ENCODE measurements around the gene PDZD2. TPM values are rescaled to one million over a fixed set of nuclear protein-coding genes. Genes with fewer than 3 reads are reported as not detected.
A peak's percentile ranks its signal among the peaks of the same experiment; 100 is the strongest.
"Not testable (repeated sequence)": the region's sequence is repeated elsewhere in the genome, so short reads cannot be mapped to it uniquely, and the experiment has no call there.

The PDZD2 gene
- polyA plus RNA-seq, 3 donors from 2014 or later, result 0.37 TPM; not detected in 2

GRCh38 chr5:31717561-31717960 is 78.6 kb downstream of the PDZD2 start:
- no peaks in the 10 kb centered on the region for H3K9me3 Mint-ChIP-seq
- H3K4me1 Mint-ChIP-seq, result peaks cover 0 to under 1% of the 10 kb centered on the region in 2 donors
- no peaks in the 10 kb centered on the region for H3K27me3 Mint-ChIP-seq (ENCODE audit: low read depth in 3 of 3)
- DNase-seq, result no peak
- H3K27ac Mint-ChIP-seq, result no peak overlapping the region
- no peak overlapping the region for H3K4me3 Mint-ChIP-seq
- no peaks in the 10 kb centered on the region for H3K36me3 Mint-ChIP-seq

DNA sequence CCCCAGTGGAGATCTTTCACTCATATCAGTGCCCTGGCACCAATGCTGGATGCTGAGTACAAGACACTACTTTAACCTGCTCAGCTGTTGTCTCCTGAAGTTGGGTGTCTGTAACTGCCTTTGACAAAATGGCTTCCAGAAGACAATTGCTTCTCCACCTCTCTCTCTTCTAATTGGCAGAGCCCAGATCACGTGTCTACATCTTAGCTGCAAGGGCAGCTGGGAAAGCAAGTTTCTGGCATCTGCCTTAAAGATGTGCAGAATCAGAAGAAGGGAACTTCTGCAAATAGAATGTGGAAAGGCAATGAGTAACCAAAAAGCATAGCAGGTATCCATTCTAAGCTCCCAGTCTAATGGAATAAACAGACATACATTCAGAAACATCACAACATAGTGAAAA is 81.1 kb downstream of the PDZD2 start:
- no peak for DNase-seq
- Mint-ChIP-seq H3K4me3 (no peak overlapping the region), H3K36me3 (no peaks in the 10 kb centered on the region), H3K27ac (no peak overlapping the region), H3K4me1 (no peaks in the 10 kb centered on the region), H3K9me3 (no peaks in the 10 kb centered on the region), H3K27me3 (ENCODE audit: low read depth in 3 of 3) (no peaks in the 10 kb centered on the region)

DNA sequence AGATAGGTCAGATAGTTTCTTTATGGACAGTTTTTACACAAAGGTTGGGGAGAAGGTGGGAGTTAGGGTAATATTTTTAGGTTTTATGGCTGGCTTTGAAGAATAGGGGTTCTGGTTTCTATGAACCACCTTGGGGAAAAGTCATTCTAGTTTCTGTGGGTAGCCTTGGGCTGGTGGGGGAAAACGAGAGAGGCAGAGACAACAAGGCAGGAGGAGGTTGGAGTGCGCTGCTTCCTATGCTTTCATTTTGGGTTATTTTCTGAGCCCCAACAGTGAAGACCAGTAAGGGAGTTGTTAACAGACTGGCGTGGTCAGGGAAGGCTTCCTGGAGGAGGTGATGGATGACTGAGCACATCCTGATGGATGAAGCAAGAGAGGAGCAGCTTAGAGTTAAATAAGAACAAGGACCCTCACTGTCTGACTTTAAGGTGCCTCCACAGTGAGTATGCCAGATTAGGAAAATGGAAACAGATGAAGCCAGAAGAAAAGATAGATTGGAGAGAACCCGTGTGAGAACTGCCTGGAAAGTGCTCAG is 81.9 kb downstream of the PDZD2 start:
- Mint-ChIP-seq H3K9me3 (no peaks in the 10 kb centered on the region), H3K27ac (no peak overlapping the region), H3K4me3 (no peak overlapping the region), H3K36me3 (no peaks in the 10 kb centered on the region), H3K27me3 (ENCODE audit: low read depth in 3 of 3) (no peaks in the 10 kb centered on the region), H3K4me1 (no peaks in the 10 kb centered on the region)
- DNase-seq, result no peak

GRCh38 chr5:31722111-31722510 is 83.2 kb downstream of the PDZD2 start:
- Mint-ChIP-seq H3K4me1 (no peaks in the 10 kb centered on the region), H3K9me3 (no peaks in the 10 kb centered on the region), H3K36me3 (no peaks in the 10 kb centered on the region), H3K27ac (no peak overlapping the region), H3K27me3 (ENCODE audit: low read depth in 3 of 3) (no peaks in the 10 kb centered on the region), H3K4me3 (no peak overlapping the region)
- no peak for DNase-seq

DNA sequence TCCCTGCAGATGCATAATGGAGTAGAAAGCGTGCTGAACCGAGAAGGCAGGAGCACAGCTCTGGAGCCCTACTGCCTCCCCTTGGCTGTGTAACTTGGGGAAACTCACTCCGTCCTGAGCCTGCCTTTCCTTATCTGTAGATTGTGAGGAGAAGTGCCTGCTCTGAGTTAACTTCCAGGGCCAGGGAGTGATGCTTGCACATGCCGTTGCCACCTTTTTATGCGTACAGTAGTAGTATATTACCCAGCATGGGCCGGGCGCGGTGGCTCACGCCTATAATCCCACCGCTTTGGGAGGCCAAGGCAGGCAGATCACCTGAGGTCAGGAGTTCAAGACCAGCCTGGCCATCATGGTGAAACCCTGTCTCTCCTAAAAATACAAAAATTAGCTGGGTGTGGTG is 87.1 kb downstream of the PDZD2 start:
- no peak overlapping the region for H3K27ac Mint-ChIP-seq
- no peak for DNase-seq
- H3K36me3 Mint-ChIP-seq, result no peaks in the 10 kb centered on the region
- H3K4me1 Mint-ChIP-seq, result peaks cover 10% of the 10 kb centered on the region in 2 donors
- no peaks in the 10 kb centered on the region for H3K27me3 Mint-ChIP-seq (ENCODE audit: low read depth in 3 of 3)
- no peaks in the 10 kb centered on the region for H3K9me3 Mint-ChIP-seq
- no peak overlapping the region for H3K4me3 Mint-ChIP-seq

DNA sequence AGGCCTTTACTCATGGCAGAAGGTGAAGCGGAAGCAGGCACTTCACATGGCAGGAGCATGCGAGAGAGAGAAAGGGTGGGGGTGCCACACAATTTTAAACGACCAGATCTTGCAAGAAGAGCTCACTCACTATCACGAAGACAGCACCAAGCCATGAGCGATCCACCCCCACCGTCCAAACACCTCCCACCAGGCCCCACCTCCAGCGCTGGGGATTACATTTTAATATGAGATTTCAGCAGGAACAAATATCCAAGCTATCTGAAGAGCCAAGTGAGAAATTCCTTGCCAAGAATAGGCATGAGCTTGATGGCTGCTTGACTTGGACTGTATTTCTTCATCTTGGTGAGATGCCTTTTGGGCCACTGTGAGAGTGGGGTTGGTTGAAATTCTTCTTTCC is 88.0 kb downstream of the PDZD2 start:
- Mint-ChIP-seq H3K4me3 (no peak overlapping the region), H3K36me3 (no peaks in the 10 kb centered on the region), H3K9me3 (no peaks in the 10 kb centered on the region), H3K27me3 (ENCODE audit: low read depth in 3 of 3) (no peaks in the 10 kb centered on the region), H3K4me1 (peaks cover 18 to 20% of the 10 kb centered on the region in 2 donors), H3K27ac (no peak overlapping the region)
- DNase-seq, result no peak

- no peak for DNase-seq
- no peak overlapping the region for H3K4me3 Mint-ChIP-seq
- H3K27me3 Mint-ChIP-seq (ENCODE audit: low read depth in 3 of 3), result no peaks in the 10 kb centered on the region
- H3K36me3 Mint-ChIP-seq, result no peaks in the 10 kb centered on the region
- peaks cover 23 to 25% of the 10 kb centered on the region in 2 donors for H3K4me1 Mint-ChIP-seq
- peak overlapping the region in 2 of 6 donors; percentile 9 to 18 for H3K27ac Mint-ChIP-seq
- no peaks in the 10 kb centered on the region for H3K9me3 Mint-ChIP-seq
Measured at GRCh38 chr5:31728039-31728438, 89.1 kb downstream of the PDZD2 start.

- not testable (repeated sequence) for H3K9me3 Mint-ChIP-seq; DNase-seq; H3K27ac Mint-ChIP-seq; H3K36me3 Mint-ChIP-seq; H3K4me3 Mint-ChIP-seq; H3K27me3 Mint-ChIP-seq (ENCODE audit: low read depth in 3 of 3)
- peaks cover 25% of the 10 kb centered on the region in 2 donors for H3K4me1 Mint-ChIP-seq
Measured at GRCh38 chr5:31728806-31729205, 89.9 kb downstream of the PDZD2 start.

DNA sequence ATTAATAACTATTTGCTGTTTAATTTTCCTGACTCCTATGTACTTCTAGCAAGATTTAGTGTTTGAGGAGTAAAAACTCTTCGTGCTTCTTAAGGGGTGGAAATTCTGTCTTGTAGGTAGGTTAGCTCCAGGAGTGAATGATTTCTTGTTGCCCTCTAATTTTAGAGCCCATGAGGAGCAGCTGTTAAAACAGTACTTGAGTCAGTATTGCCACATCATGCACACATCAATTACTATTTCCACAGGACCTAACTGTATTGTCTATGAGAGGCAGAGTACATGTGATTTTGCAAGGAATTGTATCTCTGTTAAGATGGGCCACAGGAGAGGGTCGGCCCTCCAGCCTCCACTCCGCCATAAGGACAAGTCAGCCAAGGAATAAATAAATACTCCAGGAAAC is 91.2 kb downstream of the PDZD2 start:
- Mint-ChIP-seq H3K4me3 (no peak overlapping the region), H3K4me1 (peaks cover 25% of the 10 kb centered on the region in 2 donors), H3K36me3 (no peaks in the 10 kb centered on the region), H3K27ac (peak overlapping the region in 2 of 6 donors; percentile 24 to 37), H3K27me3 (ENCODE audit: low read depth in 3 of 3) (peaks cover 0 to 3% (median 0%) of the 10 kb centered on the region in 3 donors), H3K9me3 (no peaks in the 10 kb centered on the region)
- DNase-seq, result no peak

GRCh38 chr5:31731016-31731415 is 92.1 kb downstream of the PDZD2 start:
- Mint-ChIP-seq H3K4me1 (peaks cover 25% of the 10 kb centered on the region in 2 donors), H3K27me3 (ENCODE audit: low read depth in 3 of 3) (peaks cover 0 to 3% (median 0%) of the 10 kb centered on the region in 3 donors), H3K4me3 (no peak overlapping the region), H3K9me3 (no peaks in the 10 kb centered on the region), H3K36me3 (no peaks in the 10 kb centered on the region), H3K27ac (peak overlapping the region in 3 of 6 donors; percentile 12 to 75 (median 66))
- peak; percentile 15 to 40 (median 20) for DNase-seq

- DNase-seq, result peak in 1 of 3 donors; percentile 3
- peaks cover 0 to 3% (median under 1%) of the 10 kb centered on the region in 3 donors for H3K27me3 Mint-ChIP-seq (ENCODE audit: low read depth in 3 of 3)
Measured at GRCh38 chr5:31731710-31732301, 92.9 kb downstream of the PDZD2 start.

DNA sequence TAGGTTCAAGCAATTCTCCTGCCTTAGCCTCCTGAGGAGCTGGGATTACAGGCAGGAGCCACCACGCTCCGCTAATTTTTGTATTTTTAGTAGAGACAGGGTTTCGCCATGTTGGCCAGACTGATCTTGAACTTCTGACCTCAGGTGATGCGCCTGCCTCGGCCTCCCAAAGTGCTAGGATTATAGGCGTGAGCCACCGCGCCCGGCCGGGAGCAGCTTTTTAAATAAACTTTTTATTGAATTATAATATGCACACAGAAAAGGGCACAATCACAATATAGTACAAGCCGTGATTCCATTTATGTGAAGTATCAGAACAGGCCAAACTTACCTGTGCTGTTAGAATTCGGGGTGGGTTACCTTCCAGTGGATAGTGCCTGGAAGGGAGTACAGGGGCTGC is 93.9 kb downstream of the PDZD2 start:
- H3K27ac Mint-ChIP-seq; DNase-seq; H3K27me3 Mint-ChIP-seq (ENCODE audit: low read depth in 3 of 3); H3K4me3 Mint-ChIP-seq; H3K9me3 Mint-ChIP-seq; H3K36me3 Mint-ChIP-seq: not testable (repeated sequence)
- peaks cover 25% of the 10 kb centered on the region in 2 donors for H3K4me1 Mint-ChIP-seq

More at GRCh38 chr5:31731710-31732301, 92.9 kb downstream of the PDZD2 start:
- peak overlapping the region in 1 of 5 donors; percentile 28 for H3K4me3 Mint-ChIP-seq
- H3K4me1 Mint-ChIP-seq, result peaks cover 25% of the 10 kb centered on the region in 2 donors
- no peaks in the 10 kb centered on the region for H3K36me3 Mint-ChIP-seq
- H3K9me3 Mint-ChIP-seq, result no peaks in the 10 kb centered on the region
- peak overlapping the region in 3 of 6 donors; percentile 10 to 67 (median 55) for H3K27ac Mint-ChIP-seq

- Mint-ChIP-seq H3K4me3 (no peak overlapping the region), H3K36me3 (no peaks in the 10 kb centered on the region), H3K27ac (peak overlapping the region in 1 of 6 donors; percentile 34), H3K27me3 (ENCODE audit: low read depth in 3 of 3) (peaks cover 0 to 3% (median 1%) of the 10 kb centered on the region in 3 donors), H3K4me1 (peaks cover 25% of the 10 kb centered on the region in 2 donors), H3K9me3 (no peaks in the 10 kb centered on the region)
- DNase-seq, result no peak
Measured at GRCh38 chr5:31733371-31733770, 94.4 kb downstream of the PDZD2 start.

DNA sequence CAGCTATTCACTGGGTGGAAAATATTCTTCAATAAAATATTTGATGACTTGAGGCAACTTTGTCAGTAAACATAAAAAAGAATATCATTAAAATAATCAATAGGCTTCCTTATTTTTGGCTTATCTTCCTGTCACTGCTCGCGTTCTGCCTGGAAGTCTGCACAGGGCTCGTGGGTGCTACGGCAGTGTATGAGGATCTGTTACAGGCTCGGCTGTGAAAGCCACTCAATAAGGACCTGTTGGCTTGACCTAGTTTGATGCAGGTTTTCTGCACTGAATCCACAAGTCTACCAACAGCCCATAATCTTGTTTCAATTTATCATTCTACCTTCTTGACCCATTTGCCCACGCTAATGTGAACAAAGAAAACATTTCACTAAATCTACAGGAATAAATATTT is 97.2 kb downstream of the PDZD2 start:
- no peak overlapping the region for H3K4me3 Mint-ChIP-seq
- no peak for DNase-seq
- peaks cover 0 to 4% (median 2%) of the 10 kb centered on the region in 3 donors for H3K36me3 Mint-ChIP-seq
- peaks cover 14% of the 10 kb centered on the region in 2 donors for H3K4me1 Mint-ChIP-seq
- peaks cover 0 to 4% (median 0%) of the 10 kb centered on the region in 6 donors for H3K9me3 Mint-ChIP-seq
- no peak overlapping the region for H3K27ac Mint-ChIP-seq
- peaks cover 0 to 3% (median 1%) of the 10 kb centered on the region in 3 donors for H3K27me3 Mint-ChIP-seq (ENCODE audit: low read depth in 3 of 3)

- DNase-seq, result no peak
Measured at GRCh38 chr5:31738199-31738598, 99.3 kb downstream of the PDZD2 start.

More at GRCh38 chr5:31738199-31738598, 99.3 kb downstream of the PDZD2 start:
- Mint-ChIP-seq H3K27me3 (ENCODE audit: low read depth in 3 of 3) (peaks cover 0 to 3% (median 1%) of the 10 kb centered on the region in 3 donors), H3K36me3 (peaks cover 0 to 4% (median 2%) of the 10 kb centered on the region in 3 donors), H3K9me3 (peaks cover 0 to 4% (median 0%) of the 10 kb centered on the region in 6 donors), H3K27ac (no peak overlapping the region), H3K4me3 (no peak overlapping the region), H3K4me1 (peaks cover 0 to 2% of the 10 kb centered on the region in 2 donors)
